Caco-2 (cell line): ENCODE data around the gene RFPL1. TPM values are rescaled to one million over a fixed set of nuclear protein-coding genes. Genes with fewer than 3 reads are reported as not detected.

Experiments
- BruUV-seq: library from RNA; stranded (reverse); fragments of 400-500 nt; replicated peaks from 2 replicates; lab custom pipeline; 2021; lab: Mats Ljungman, UMichigan
- CTCF ChIA-PET: fragments of 300-600 bp; sonication (Branson Sonifier 250); formaldehyde crosslinking; loops from one replicate; lab custom pipeline; 2022; ENCODE audit warnings: antibody characterized with exemption; lab: Charles Lee
- POLR2A ChIA-PET: fragments of 300-600 bp; sonication (Branson Sonifier 250); formaldehyde crosslinking; loops from one replicate; lab custom pipeline; 2022; ENCODE audit warnings: antibody characterized with exemption; lab: Charles Lee
- DNase-seq, 2 experiments: peaks; one replicate each; pipeline versions ENCODE4 v3.0.0 to v3.0.0-alpha.2; 2020 to 2022
- H3K27me3 ChIP-seq: replicated peaks from 2 replicates; pipeline ENCODE4 v1.6.0; 2011; ENCODE audit warnings: low read length; ENCODE audit not compliant: control insufficient read depth, insufficient read depth
- H3K36me3 ChIP-seq: 2 replicates; pipeline ENCODE4 v1.5.1; 2011; ENCODE audit warnings: low read length; ENCODE audit not compliant: control insufficient read depth, insufficient read depth
- H3K4me1 ChIP-seq: fragments of 250-450 bp; sonication (Bioruptor Pico); 2 replicates; pipeline ENCODE4 v1.5.1; 2020; ENCODE audit warnings: mild to moderate bottlenecking
- H3K4me3 ChIP-seq: 2 replicates; pipeline ENCODE4 v1.5.1; 2011; ENCODE audit warnings: low read depth, mild to moderate bottlenecking, control low read depth, low read length
- H3K9me3 ChIP-seq: fragments of 250-450 bp; sonication (Bioruptor Pico); 2 replicates; pipeline ENCODE4 v1.5.1; 2020; ENCODE audit warnings: mild to moderate bottlenecking, moderate library complexity
- H3K27ac Mint-ChIP-seq: one replicate; pipeline ENCODE4 v1.8.0; 2022; ENCODE audit warnings: mixed read lengths; ENCODE audit not compliant: unreplicated experiment
- H3K27me3 Mint-ChIP-seq: one replicate; pipeline ENCODE4 v1.8.0; 2022; ENCODE audit warnings: mixed read lengths; ENCODE audit not compliant: insufficient read depth, unreplicated experiment
- H3K36me3 Mint-ChIP-seq: one replicate; pipeline ENCODE4 v1.8.0; 2022; ENCODE audit warnings: mild to moderate bottlenecking, mixed read lengths; ENCODE audit not compliant: insufficient read depth, unreplicated experiment
- H3K4me1 Mint-ChIP-seq: one replicate; pipeline ENCODE4 v1.8.0; 2022; ENCODE audit warnings: low read depth, mixed read lengths; ENCODE audit not compliant: unreplicated experiment
- H3K4me3 Mint-ChIP-seq: one replicate; pipeline ENCODE4 v1.8.0; 2022; ENCODE audit warnings: mild to moderate bottlenecking, moderate library complexity, mixed read lengths; ENCODE audit not compliant: unreplicated experiment
- H3K9me3 Mint-ChIP-seq: one replicate; pipeline ENCODE4 v1.8.0; 2022; ENCODE audit warnings: mixed read lengths; ENCODE audit not compliant: unreplicated experiment
- intact Hi-C: fragments of 100-400 bp; cut with micrococcal nuclease; formaldehyde crosslinking; loops from one replicate; pipeline ENCODE4 v1.10.0; 2022; ENCODE audit not compliant: unreplicated experiment
- total RNA-seq: library from RNA; stranded (reverse); gene quantifications from 2 replicates; pipeline ENCODE4 v1.2.3, GENCODE V29; 2022
- TF ChIP-seq, protein P1 (sequence below), 2 experiments: fragments of 200-600 bp in 1 of 2; IDR thresholded peaks; 1 replicate in 1 of 2; 2 replicates in 1 of 2; pipeline versions ENCODE4 v1.5.1 to v1.8.0; 2011 to 2022; ENCODE audit warnings: antibody characterized with exemption in 1 of 2, control low read depth in 1 of 2, inconsistent platforms in 1 of 2, low read depth in 1 of 2, low read length in 1 of 2, mild to moderate bottlenecking in 1 of 2, moderate library complexity in 1 of 2; ENCODE audit not compliant: insufficient read depth in 1 of 2, severe bottlenecking in 1 of 2, unreplicated experiment in 1 of 2

The RFPL1 gene
- total RNA-seq, 1 experiment from 2014 or later = not detected

DNA sequence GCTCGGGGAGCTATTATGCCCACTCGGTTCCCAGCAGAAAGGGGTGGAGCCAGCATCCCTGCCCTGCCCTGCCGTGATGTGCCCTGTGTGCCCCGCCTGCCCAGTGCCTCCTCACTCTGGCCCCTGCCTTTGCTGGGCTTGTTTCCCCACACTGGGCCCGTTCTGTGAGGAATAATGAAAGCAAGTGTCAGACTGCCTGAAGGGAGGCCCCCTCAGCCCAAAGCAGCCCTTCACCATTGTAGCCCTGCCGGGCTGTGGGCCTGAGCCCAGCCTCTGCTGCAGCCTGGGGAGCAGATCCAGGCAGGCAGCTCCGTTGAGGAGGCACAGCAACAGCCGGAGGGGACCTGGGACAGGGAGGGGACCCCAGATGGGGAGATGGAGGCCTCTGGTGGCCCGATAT is 21.4 kb downstream of the RFPL1 start:
- CTCF ChIA-PET = no interaction called here
- DNase-seq = no peak

DNA sequence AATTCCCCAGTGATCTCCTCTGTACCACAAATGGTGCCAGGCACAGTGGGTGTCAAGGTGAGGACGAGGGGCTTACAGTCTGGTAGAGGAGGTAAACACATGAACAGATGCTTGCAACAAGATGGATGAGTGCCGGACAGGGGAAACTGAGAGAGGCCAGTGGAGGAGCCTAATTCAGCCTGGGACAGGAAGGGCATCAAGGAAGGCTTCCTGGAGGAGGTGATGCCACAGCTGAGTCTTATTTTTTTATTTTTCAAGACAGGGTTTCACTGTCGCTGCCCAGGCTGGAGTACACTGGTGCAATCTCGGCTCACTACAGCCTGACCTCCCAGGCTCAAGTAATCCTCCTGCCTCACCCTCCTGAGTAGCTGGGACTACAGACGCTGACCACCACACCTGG is 22.9 kb downstream of the RFPL1 start:
- no TSS peak for BruUV-seq
- Mint-ChIP-seq H3K4me1 (no peaks in the 10 kb centered on the region), H3K27me3 (no peaks in the 10 kb centered on the region), H3K27ac (peak overlapping the region; percentile 19), H3K4me3 (no peak overlapping the region), H3K9me3 (no peaks in the 10 kb centered on the region), H3K36me3 (peaks cover 11% of the 10 kb centered on the region)
- CTCF ChIA-PET = no interaction called here
- Histone ChIP-seq H3K9me3 (no peaks in the 10 kb centered on the region), H3K4me1 (no peaks in the 10 kb centered on the region), H3K27me3 (no peaks in the 10 kb centered on the region), H3K4me3 (no peak overlapping the region), H3K36me3 (no peaks in the 10 kb centered on the region)
- POLR2A ChIA-PET = no interaction called here
- intact Hi-C loops = no loop called here
- TF ChIP-seq, protein P1, sequence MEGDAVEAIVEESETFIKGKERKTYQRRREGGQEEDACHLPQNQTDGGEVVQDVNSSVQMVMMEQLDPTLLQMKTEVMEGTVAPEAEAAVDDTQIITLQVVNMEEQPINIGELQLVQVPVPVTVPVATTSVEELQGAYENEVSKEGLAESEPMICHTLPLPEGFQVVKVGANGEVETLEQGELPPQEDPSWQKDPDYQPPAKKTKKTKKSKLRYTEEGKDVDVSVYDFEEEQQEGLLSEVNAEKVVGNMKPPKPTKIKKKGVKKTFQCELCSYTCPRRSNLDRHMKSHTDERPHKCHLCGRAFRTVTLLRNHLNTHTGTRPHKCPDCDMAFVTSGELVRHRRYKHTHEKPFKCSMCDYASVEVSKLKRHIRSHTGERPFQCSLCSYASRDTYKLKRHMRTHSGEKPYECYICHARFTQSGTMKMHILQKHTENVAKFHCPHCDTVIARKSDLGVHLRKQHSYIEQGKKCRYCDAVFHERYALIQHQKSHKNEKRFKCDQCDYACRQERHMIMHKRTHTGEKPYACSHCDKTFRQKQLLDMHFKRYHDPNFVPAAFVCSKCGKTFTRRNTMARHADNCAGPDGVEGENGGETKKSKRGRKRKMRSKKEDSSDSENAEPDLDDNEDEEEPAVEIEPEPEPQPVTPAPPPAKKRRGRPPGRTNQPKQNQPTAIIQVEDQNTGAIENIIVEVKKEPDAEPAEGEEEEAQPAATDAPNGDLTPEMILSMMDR (IDR thresholded peaks at IDR 0.05; ENCODE audit: insufficient read depth in 1 of 2, low read depth in 1 of 2, low read length in 1 of 2, severe bottlenecking in 1 of 2, unreplicated experiment in 1 of 2) = no peak
- no peak for DNase-seq

More for the DNA sequence above, 21.4 kb downstream of the RFPL1 start:
- H3K4me3 ChIP-seq = no peak overlapping the region
- POLR2A ChIA-PET = no interaction called here
- H3K27ac Mint-ChIP-seq = no peak overlapping the region
- no peak overlapping the region for H3K4me3 Mint-ChIP-seq
- no peaks in the 10 kb centered on the region for H3K27me3 Mint-ChIP-seq
- H3K27me3 ChIP-seq = no peaks in the 10 kb centered on the region
- TF ChIP-seq, protein P1 (IDR thresholded peaks at IDR 0.05; ENCODE audit: insufficient read depth in 1 of 2, low read depth in 1 of 2, low read length in 1 of 2, severe bottlenecking in 1 of 2, unreplicated experiment in 1 of 2) = no peak
- peaks cover 11% of the 10 kb centered on the region for H3K36me3 Mint-ChIP-seq
- intact Hi-C loops = no loop called here
- H3K36me3 ChIP-seq = no peaks in the 10 kb centered on the region
- no peaks in the 10 kb centered on the region for H3K4me1 ChIP-seq
- H3K4me1 Mint-ChIP-seq = no peaks in the 10 kb centered on the region
- no peaks in the 10 kb centered on the region for H3K9me3 Mint-ChIP-seq
- H3K9me3 ChIP-seq = no peaks in the 10 kb centered on the region
- no TSS peak for BruUV-seq

DNA sequence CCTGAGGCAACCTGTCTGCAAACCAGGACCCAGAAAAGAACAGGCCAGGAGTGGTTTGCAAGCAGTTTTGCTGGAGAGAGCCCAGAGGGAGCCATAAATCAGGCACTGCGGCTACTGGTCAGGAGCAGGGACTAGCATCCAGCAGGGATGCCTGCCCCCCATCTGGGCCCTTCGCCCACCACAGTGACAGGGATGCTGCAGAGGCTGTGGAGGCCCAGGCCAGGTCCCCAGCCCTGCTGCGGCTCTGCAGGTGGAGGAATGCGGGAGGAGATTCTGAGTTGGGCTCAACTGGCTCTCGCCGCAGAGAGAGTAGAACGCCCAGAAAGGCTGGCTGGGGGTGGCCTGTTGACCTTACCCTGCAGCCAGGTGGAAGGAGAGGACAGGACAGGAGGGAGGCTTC is 25.2 kb downstream of the RFPL1 start:
- no peaks in the 10 kb centered on the region for H3K9me3 Mint-ChIP-seq
- H3K4me1 ChIP-seq = no peaks in the 10 kb centered on the region
- POLR2A ChIA-PET = no interaction called here
- H3K27ac Mint-ChIP-seq = no peak overlapping the region
- BruUV-seq = no TSS peak
- no peak overlapping the region for H3K4me3 ChIP-seq
- H3K36me3 Mint-ChIP-seq = peaks cover 2% of the 10 kb centered on the region
- TF ChIP-seq, protein P1 (IDR thresholded peaks at IDR 0.05; ENCODE audit: insufficient read depth in 1 of 2, low read depth in 1 of 2, low read length in 1 of 2, severe bottlenecking in 1 of 2, unreplicated experiment in 1 of 2) = no peak
- no peak overlapping the region for H3K4me3 Mint-ChIP-seq
- DNase-seq = no peak
- H3K27me3 Mint-ChIP-seq = no peaks in the 10 kb centered on the region
- H3K36me3 ChIP-seq = no peaks in the 10 kb centered on the region
- CTCF ChIA-PET = no interaction called here
- no peaks in the 10 kb centered on the region for H3K4me1 Mint-ChIP-seq
- H3K9me3 ChIP-seq = no peaks in the 10 kb centered on the region
- H3K27me3 ChIP-seq = no peaks in the 10 kb centered on the region
- intact Hi-C loops = no loop called here
